WERI-Rb-1 (cell line): Measurements from ENCODE around the gene WNT4.
"Not testable (repeated sequence)": the region's sequence is repeated elsewhere in the genome, so short reads cannot be mapped to it uniquely, and the experiment has no call there.

Experiments used
- DNase-seq: peaks from one replicate; pipeline ENCODE4 v3.0.0-alpha.2; 2020
- H3K27ac ChIP-seq: fragments of 250-450 bp; sonication (Bioruptor Pico); 2 replicates; pipeline ENCODE4 v1.5.1; 2020; ENCODE audit warnings: mild to moderate bottlenecking, moderate library complexity
- H3K27me3 ChIP-seq: fragments of 250-450 bp; sonication (Bioruptor Pico); 2 replicates; pipeline ENCODE4 v1.5.1; 2021; ENCODE audit warnings: mild to moderate bottlenecking, low read depth, moderate library complexity; ENCODE audit not compliant: insufficient read depth, severe bottlenecking
- H3K36me3 ChIP-seq: fragments of 250-450 bp; sonication (Bioruptor Pico); 2 replicates; pipeline ENCODE4 v1.5.1; 2020; ENCODE audit warnings: mild to moderate bottlenecking, moderate library complexity
- H3K4me3 ChIP-seq: 2 replicates; pipeline ENCODE4 v1.5.1; 2011; ENCODE audit warnings: low read depth, mild to moderate bottlenecking, control low read depth, low read length
- H3K9me3 ChIP-seq: fragments of 250-450 bp; sonication (Bioruptor Pico); 2 replicates; pipeline ENCODE4 v1.5.1; 2021; ENCODE audit warnings: mild to moderate bottlenecking, moderate library complexity; ENCODE audit not compliant: severe bottlenecking
- TF ChIP-seq, protein P1 (sequence below): IDR thresholded peaks from 2 replicates; pipeline ENCODE4 v1.5.1; 2011; ENCODE audit warnings: low read depth, mild to moderate bottlenecking, control low read depth, inconsistent platforms, low read length

Gene WNT4

DNA sequence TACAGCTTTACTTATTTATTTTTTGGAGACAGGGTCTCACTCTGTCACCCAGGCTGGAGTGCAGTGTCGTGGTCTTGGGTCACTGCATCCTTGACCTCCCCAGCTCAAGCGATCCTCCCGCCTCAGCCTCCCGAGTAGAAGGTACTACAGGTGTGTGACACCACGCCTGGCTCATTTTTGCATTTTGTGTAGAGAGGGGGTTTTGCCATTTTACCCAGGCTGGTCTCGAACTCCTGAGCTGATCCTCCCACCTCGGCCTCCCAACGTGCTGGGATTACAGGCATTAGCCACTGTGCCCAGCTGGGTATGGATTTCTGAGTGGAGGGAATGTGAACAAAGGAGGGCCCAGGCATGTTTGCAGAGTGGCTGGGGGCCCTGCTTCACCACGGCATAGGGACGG is 44.1 kb downstream of the WNT4 start:
- TF ChIP-seq, protein P1, sequence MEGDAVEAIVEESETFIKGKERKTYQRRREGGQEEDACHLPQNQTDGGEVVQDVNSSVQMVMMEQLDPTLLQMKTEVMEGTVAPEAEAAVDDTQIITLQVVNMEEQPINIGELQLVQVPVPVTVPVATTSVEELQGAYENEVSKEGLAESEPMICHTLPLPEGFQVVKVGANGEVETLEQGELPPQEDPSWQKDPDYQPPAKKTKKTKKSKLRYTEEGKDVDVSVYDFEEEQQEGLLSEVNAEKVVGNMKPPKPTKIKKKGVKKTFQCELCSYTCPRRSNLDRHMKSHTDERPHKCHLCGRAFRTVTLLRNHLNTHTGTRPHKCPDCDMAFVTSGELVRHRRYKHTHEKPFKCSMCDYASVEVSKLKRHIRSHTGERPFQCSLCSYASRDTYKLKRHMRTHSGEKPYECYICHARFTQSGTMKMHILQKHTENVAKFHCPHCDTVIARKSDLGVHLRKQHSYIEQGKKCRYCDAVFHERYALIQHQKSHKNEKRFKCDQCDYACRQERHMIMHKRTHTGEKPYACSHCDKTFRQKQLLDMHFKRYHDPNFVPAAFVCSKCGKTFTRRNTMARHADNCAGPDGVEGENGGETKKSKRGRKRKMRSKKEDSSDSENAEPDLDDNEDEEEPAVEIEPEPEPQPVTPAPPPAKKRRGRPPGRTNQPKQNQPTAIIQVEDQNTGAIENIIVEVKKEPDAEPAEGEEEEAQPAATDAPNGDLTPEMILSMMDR: no peak
- peaks cover 36% of the 10 kb centered on the region for H3K36me3 ChIP-seq
- DNase-seq: no peak
- no peak overlapping the region for H3K4me3 ChIP-seq
- no peak overlapping the region for H3K27ac ChIP-seq
- no peaks in the 10 kb centered on the region for H3K9me3 ChIP-seq
- H3K27me3 ChIP-seq: no peaks in the 10 kb centered on the region

DNA sequence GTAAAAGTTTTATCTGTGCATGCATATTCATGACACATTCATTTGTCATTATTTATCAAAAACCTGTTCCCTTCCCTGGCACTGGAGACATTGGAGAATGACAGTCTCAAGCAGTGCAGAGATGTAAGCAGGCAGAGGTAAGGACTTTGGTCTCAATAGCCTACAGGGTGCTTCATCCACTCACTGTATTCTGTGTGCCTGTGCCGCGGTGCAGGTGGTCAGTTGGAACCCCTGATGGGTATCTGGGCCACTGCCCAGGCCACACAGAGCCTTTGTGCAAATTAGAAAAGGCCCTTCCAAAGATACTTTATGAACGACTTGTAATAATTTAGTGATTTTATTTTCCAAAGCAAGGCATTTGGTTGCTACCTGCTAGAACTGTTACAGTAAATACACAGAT is 46.4 kb downstream of the WNT4 start:
- H3K27me3 ChIP-seq: no peaks in the 10 kb centered on the region
- no peak overlapping the region for H3K27ac ChIP-seq
- H3K9me3 ChIP-seq: no peaks in the 10 kb centered on the region
- no peak for DNase-seq
- peaks cover 47% of the 10 kb centered on the region for H3K36me3 ChIP-seq
- TF ChIP-seq, protein P1: no peak
- no peak overlapping the region for H3K4me3 ChIP-seq

DNA sequence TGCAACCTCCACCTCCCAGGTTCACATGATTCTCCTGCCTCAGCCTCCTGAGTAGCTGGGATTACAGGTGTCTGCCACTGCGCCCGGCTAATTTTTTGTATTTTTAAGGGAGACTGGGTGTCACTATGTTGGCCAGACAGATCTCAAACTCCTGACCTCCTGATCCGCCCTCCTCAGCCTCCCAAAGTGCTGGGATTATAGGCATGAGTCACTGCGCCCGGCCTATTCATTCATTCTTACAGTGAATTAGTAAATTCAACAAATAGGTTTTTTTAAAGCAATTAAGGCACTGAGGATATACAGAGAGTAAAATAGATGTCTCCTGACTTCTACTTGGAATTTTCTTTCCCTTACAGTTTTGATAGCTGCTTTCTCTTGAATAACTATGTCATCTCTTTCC is 46.9 kb downstream of the WNT4 start:
- no peak overlapping the region for H3K4me3 ChIP-seq
- H3K36me3 ChIP-seq: peaks cover 47% of the 10 kb centered on the region

DNA sequence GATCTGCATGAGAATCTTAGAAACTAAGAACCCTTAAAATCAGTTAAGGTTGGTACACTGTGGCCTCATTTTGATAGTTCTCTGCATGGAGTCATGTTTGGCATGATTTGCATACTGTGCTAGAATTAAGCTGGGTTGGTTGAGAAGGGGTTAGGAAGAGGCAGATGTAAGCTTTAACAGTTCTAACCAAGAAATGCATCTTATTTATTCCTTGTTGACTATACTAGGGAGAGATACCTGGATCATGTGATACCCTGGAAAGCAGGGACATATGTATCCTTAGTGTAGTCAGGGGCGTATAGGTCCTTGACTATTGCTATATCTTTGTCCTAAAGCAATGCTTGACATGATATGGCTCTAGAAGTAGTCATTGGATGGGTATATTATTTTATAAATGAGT is 49.4 kb downstream of the WNT4 start:
- TF ChIP-seq, protein P1: no peak
- no peak overlapping the region for H3K27ac ChIP-seq
- no peaks in the 10 kb centered on the region for H3K9me3 ChIP-seq
- no peak for DNase-seq
- peaks cover 45% of the 10 kb centered on the region for H3K36me3 ChIP-seq
- H3K4me3 ChIP-seq: no peak overlapping the region
- no peaks in the 10 kb centered on the region for H3K27me3 ChIP-seq

More for the DNA sequence above, 46.9 kb downstream of the WNT4 start:
- Histone ChIP-seq H3K27ac (no peak overlapping the region), H3K27me3 (no peaks in the 10 kb centered on the region), H3K9me3 (no peaks in the 10 kb centered on the region)
- DNase-seq: no peak
- TF ChIP-seq, protein P1: no peak

DNA sequence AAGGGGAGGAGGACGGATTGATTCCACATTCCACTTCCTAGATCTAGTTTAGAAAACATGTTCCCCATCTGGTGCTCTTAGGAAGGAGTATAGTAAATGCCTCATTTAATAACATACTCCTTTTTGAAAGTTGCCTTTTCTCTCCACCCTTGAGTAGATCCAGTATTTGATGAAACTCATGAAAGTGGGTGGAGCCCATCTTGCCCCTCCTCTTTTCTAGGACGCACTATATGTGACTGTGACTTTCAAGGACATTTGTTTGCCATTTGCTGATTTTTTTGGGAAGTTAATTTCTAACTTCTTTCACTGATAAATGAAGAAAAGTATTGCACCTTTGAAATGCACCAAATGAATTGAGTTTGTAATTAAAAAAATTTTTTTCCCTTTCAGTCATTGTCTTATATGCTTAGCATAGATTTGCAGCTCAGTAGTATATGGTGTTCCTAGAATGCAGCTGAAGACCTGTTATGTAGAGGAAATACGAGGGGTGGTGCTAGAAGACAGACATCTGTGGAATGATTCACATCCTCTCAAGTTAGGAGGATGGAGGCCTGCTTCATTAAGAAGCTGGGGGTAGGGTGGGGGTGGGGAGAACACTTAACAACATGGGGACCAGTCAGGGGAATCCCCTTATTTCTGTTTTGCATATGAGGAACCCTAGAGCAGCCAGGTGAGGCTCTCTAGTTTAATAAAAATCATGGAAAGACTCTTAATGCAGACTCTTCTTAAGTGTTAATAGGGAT is 50.7 kb downstream of the WNT4 start:
- H3K27ac ChIP-seq, H3K9me3 ChIP-seq, H3K4me3 ChIP-seq, DNase-seq, H3K27me3 ChIP-seq: not testable (repeated sequence)
- H3K36me3 ChIP-seq: peaks cover 49% of the 10 kb centered on the region

DNA sequence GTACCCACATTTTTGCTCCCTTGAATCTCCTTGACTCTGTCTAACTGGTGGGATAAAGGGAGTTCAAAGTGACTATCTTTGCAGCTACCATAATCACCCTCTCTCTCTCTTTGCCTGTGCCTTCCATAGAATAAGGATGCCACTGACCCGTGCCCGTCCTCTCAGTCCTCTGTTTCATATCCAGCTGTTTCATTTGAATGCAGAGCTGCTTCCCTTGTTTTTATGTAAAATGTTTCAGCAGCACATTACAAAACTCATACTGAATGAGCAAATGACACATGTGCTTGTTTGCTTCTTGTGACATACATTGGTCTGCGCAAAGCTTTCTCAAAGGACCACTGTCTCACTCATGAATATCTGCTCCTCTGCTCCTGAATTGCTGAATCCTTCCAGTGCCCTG is 52.0 kb downstream of the WNT4 start:
- no peaks in the 10 kb centered on the region for H3K27me3 ChIP-seq
- TF ChIP-seq, protein P1: no peak

More for the DNA sequence above, 52.0 kb downstream of the WNT4 start:
- Histone ChIP-seq H3K4me3 (no peak overlapping the region), H3K9me3 (no peaks in the 10 kb centered on the region), H3K36me3 (peaks cover 47% of the 10 kb centered on the region), H3K27ac (no peak overlapping the region)
- DNase-seq: no peak
